Keratinocyte (primary cell): ENCODE results near the gene ANO9. TPM values are rescaled to one million over a fixed set of nuclear protein-coding genes. Genes with fewer than 3 reads are reported as not detected.

ENCODE experiments used
- DNase-seq: peaks from one replicate; pipeline ENCODE4 v3.0.0-alpha.2; 2011; ENCODE audit warnings: low read depth, missing footprints, low spot score
- FAIRE-seq: peaks from 2 replicates; lab custom pipeline; 2011; peaks lifted over from hg19 to GRCh38; lab: Jason Lieb, UNC
- H2AFZ ChIP-seq: 2 replicates; pipeline ENCODE4 v1.6.0; 2012; ENCODE audit warnings: low read length, control low read depth, inconsistent platforms; ENCODE audit not compliant: control insufficient read depth
- H3K27ac ChIP-seq: 2 replicates; pipeline ENCODE4 v1.5.1; 2011; ENCODE audit warnings: low read length; ENCODE audit not compliant: control insufficient read depth, insufficient read depth
- H3K27me3 ChIP-seq: 3 replicates; pipeline ENCODE4 v1.6.0; 2011; ENCODE audit warnings: low read length; ENCODE audit not compliant: control insufficient read depth, insufficient read depth; ENCODE audit errors: extremely low read depth
- H3K36me3 ChIP-seq, 2 experiments: 2 replicates in 1 of 2; 3 replicates in 1 of 2; pipeline ENCODE4 v1.5.1; 2011; ENCODE audit warnings: low read length in 2 of 2, mild to moderate bottlenecking in 1 of 2; ENCODE audit not compliant: control insufficient read depth in 2 of 2, insufficient read depth in 2 of 2; ENCODE audit errors: extremely low read depth in 1 of 2
- H3K4me1 ChIP-seq: 3 replicates; pipeline ENCODE4 v1.5.1; 2011; ENCODE audit warnings: low read length; ENCODE audit not compliant: control insufficient read depth, insufficient read depth; ENCODE audit errors: extremely low read depth
- H3K4me2 ChIP-seq: 3 replicates; pipeline ENCODE4 v1.6.0; 2011; ENCODE audit warnings: low read depth, low read length; ENCODE audit not compliant: control insufficient read depth, insufficient read depth; ENCODE audit errors: extremely low read depth
- H3K4me3 ChIP-seq, 3 experiments: fragments of 200-600 bp in 1 of 3; sonication (generic) in 1 of 3; 2 replicates in 2 of 3; 3 replicates in 1 of 3; pipeline ENCODE4 v1.5.1; 2011 to 2016; ENCODE audit warnings: low read length in 3 of 3, mild to moderate bottlenecking in 3 of 3, control low read depth in 2 of 3, inconsistent platforms in 1 of 3, low read depth in 1 of 3, mixed read lengths in 1 of 3, mixed run types in 1 of 3, moderate library complexity in 1 of 3; ENCODE audit not compliant: control insufficient read depth in 2 of 3, insufficient read depth in 2 of 3; ENCODE audit errors: extremely low read depth in 1 of 3
- H3K79me2 ChIP-seq: 2 replicates; pipeline ENCODE4 v1.6.0; 2012; ENCODE audit warnings: low read length; ENCODE audit not compliant: control insufficient read depth, insufficient read depth
- H3K9ac ChIP-seq: 3 replicates; pipeline ENCODE4 v1.6.0; 2011; ENCODE audit warnings: low read length; ENCODE audit not compliant: control insufficient read depth, insufficient read depth; ENCODE audit errors: extremely low read depth
- H3K9me1 ChIP-seq: 3 replicates; pipeline ENCODE4 v1.6.0; 2011; ENCODE audit warnings: low read length; ENCODE audit not compliant: control insufficient read depth, insufficient read depth; ENCODE audit errors: extremely low read depth
- H3K9me3 ChIP-seq: 2 replicates; pipeline ENCODE4 v1.5.1; 2012; ENCODE audit warnings: low read depth, low read length; ENCODE audit not compliant: control insufficient read depth
- H4K20me1 ChIP-seq: 3 replicates; pipeline ENCODE4 v1.6.0; 2011; ENCODE audit warnings: low read length; ENCODE audit not compliant: control insufficient read depth, insufficient read depth; ENCODE audit errors: extremely low read depth
- CTCF ChIP-seq, 3 experiments: IDR thresholded peaks in 1 of 3; conservative IDR thresholded peaks in 1 of 3; optimal IDR thresholded peaks in 1 of 3; 2 replicates in 2 of 3; 3 replicates in 1 of 3; pipeline versions ENCODE3 to v1.5.1; 2011; ENCODE audit warnings: low read length in 3 of 3, mild to moderate bottlenecking in 3 of 3, moderate library complexity in 2 of 3, control low read depth in 1 of 3, inconsistent platforms in 1 of 3; ENCODE audit not compliant: insufficient read depth in 2 of 3; ENCODE audit errors: extremely low read depth in 1 of 3
- EZH2 ChIP-seq: IDR thresholded peaks from one replicate; pipeline ENCODE4 v1.6.1; 2012; ENCODE audit warnings: inconsistent platforms, mild to moderate bottlenecking, low read length, moderate library complexity
- dilution Hi-C: fragments of 300-500 bp; cut with MboI; formaldehyde crosslinking; loops from one replicate; pipeline ENCODE4 v1.7.0; 2020; ENCODE audit warnings: low sequenced_read_pairs; ENCODE audit not compliant: extremely low pct_ligation_motif_present
- polyA plus RNA-seq, 5 experiments: library from polyadenylated mRNA; depleted of rRNA in 3 of 5; stranded (reverse) in 3 of 5; stranded (forward) in 1 of 5; unstranded in 1 of 5; fragments of >200 nt; gene quantifications; 1 replicate in 1 of 5; 2 replicates in 3 of 5; 3 replicates in 1 of 5; pipeline versions ENCODE4 v1.2.1 to v1.2.3, GENCODE V29; 2011 to 2012; ENCODE audit warnings: missing spikeins in 2 of 5, low read depth in 1 of 5, low replicate concordance in 1 of 5

ANO9 gene
- polyA plus RNA-seq, 1 donor (not counting 4 experiments of a cell fraction or from before 2014, with no cell fraction given): 16.1 TPM

GRCh38 chr11:375065-376025 lies 66.5 kb downstream of the ANO9 start:
- H3K4me2 ChIP-seq: no peak overlapping the region
- no peak overlapping the region for H3K9ac ChIP-seq
- no peaks in the 10 kb centered on the region for H3K9me1 ChIP-seq
- H3K9me3 ChIP-seq: no peaks in the 10 kb centered on the region
- no peak for FAIRE-seq
- H3K27ac ChIP-seq: no peak overlapping the region
- H3K4me3 ChIP-seq: no peak overlapping the region
- no peak overlapping the region for H2AFZ ChIP-seq
- peaks cover 0 to 3% of the 10 kb centered on the region in 2 experiments for H3K36me3 ChIP-seq
- peaks cover 4% of the 10 kb centered on the region for H3K4me1 ChIP-seq
- DNase-seq: no peak
- H3K79me2 ChIP-seq: no peaks in the 10 kb centered on the region
- no peaks in the 10 kb centered on the region for H4K20me1 ChIP-seq
- peaks cover 24% of the 10 kb centered on the region for H3K27me3 ChIP-seq
- no peak for TF ChIP-seq CTCF (optimal IDR thresholded peaks at IDR 0.05 in 1 of 3, IDR thresholded peaks at IDR 0.05 in 1 of 3, conservative IDR thresholded peaks at IDR 0.05 in 1 of 3; ENCODE audit: extremely low read depth in 1 of 3, insufficient read depth in 2 of 3, low read length in 3 of 3)
- TF ChIP-seq EZH2: no peak
- dilution Hi-C loops: no loop called here

- FAIRE-seq: no peak
- Histone ChIP-seq H3K27ac (no peak overlapping the region), H4K20me1 (no peaks in the 10 kb centered on the region), H3K9me1 (no peaks in the 10 kb centered on the region), H3K79me2 (no peaks in the 10 kb centered on the region), H3K36me3 (peaks cover 0 to 3% of the 10 kb centered on the region in 2 experiments), H2AFZ (no peak overlapping the region), H3K9ac (no peak overlapping the region), H3K27me3 (peaks cover 29% of the 10 kb centered on the region), H3K4me2 (no peak overlapping the region), H3K4me3 (no peak overlapping the region), H3K9me3 (no peaks in the 10 kb centered on the region), H3K4me1 (peaks cover 6% of the 10 kb centered on the region)
- DNase-seq: no peak
- TF ChIP-seq EZH2 (no peak), CTCF (optimal IDR thresholded peaks at IDR 0.05 in 1 of 3, IDR thresholded peaks at IDR 0.05 in 1 of 3, conservative IDR thresholded peaks at IDR 0.05 in 1 of 3; ENCODE audit: extremely low read depth in 1 of 3, insufficient read depth in 2 of 3, low read length in 3 of 3) (no peak)
- dilution Hi-C loops: no loop called here
These were observed 67.9 kb downstream of the ANO9 start for GRCh38 chr11:373716-374551.
